Stimulated activated CD8-positive, alpha-beta memory T cell treated with anti-CD3 and anti-CD28 coated beads, Interleukin-7, amount 100 ng/mL, for 4 hours (primary cell): ENCODE results near the gene CDC42SE2.
"Not testable (repeated sequence)": the region's sequence is repeated elsewhere in the genome, so short reads cannot be mapped to it uniquely, and the experiment has no call there.

ENCODE experiments used
- DNase-seq, 2 donors: peaks; one replicate each; pipeline ENCODE4 v3.0.0-alpha.2; 2020; ENCODE audit warnings: low read depth in 2 of 2

The CDC42SE2 gene

DNA sequence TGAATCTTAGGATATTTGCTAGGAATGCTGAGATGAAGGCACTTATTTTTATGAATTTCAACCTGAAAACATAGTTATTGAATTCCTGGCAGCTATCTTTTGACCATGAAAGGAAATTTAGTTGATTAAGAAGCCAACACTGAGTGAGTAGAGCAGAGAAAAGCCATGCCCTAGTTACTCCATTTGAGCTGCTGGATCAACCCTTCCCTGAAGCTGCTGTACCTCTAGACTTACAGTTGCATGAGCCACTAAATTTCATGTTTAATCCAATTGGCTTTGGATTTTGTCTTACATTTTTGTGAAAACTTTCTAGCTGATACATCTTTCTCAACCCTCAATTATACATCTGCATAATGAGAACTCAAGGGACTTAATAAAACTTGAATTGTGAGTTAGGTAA lies 54.6 kb downstream of the CDC42SE2 start:
- no peak for DNase-seq

DNA sequence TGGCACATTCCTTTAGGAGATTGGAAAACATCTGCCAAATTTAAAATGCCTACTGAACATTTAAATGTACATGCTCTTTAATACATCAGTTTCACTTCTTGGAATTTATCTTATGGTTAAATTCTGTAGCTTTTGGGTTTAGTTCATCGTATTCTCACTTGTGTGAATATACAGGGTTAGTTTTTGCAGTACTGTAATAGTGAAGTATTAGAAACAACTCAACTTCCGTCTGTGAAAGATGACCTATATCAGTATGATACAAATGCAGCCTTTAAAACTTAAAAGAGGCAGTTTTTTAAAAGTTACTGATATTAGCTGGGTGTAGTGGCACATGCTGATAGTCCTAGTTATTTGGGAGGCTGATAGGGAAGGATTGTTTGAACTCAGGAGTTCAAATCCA lies 57.2 kb downstream of the CDC42SE2 start:
- DNase-seq, result no peak

DNA sequence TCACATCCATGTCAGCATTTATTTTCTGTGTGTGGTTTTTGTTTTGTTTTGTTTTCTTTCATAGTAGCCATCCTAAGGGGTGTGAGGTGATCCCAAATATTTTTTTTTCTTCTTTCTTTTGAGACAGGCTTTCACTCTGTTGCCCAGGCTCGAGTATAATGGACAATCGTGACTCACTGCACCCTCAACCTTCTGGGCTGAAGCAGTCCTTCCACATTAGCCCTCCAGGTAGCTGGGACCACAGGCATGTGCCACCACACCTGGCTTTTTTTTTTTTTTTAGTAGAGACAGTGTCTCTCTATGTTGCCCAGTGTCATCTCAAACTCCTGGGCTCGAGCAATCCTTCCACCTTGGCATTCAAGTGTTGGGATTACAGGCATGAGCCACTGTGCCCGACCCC lies 59.1 kb downstream of the CDC42SE2 start:
- no peak for DNase-seq

DNA sequence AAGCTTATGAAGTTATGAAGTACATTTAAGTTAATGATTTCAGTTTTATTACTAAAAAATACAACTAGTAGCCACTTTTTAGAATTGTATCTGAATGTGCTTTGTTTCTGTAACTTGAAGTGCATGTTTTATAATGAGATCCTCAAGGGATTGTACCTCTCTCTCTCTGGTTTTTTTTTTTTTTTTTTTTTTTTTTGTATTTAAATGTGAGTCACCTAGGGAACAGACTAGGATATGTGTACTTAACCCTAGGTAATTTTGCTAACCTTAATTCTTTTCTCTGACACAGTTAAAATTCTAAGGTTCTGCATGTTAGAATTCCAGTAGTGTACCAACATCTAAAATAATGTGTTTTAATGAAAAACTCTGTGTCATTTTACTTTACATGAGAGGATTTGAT lies 59.5 kb downstream of the CDC42SE2 start:
- DNase-seq, result no peak

DNA sequence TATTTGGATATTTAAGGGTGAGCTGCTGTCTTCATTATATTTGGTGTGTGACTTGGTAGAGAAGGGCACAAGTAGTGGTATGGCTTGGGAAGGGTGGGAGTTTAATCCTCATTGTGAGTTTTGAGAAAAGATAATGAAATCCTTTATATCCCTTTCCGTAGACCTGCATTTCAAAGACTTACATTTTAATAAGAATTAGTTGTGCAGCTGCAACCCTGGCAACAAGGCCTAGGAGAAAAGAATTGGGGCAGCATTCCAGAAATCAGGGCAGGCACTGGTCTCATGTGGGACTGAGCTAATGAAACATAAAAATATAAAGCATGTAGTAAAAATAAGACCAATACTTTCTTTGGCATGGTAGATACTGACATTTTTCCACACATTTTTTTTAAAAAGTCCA lies 60.5 kb downstream of the CDC42SE2 start:
- DNase-seq, result no peak

DNA sequence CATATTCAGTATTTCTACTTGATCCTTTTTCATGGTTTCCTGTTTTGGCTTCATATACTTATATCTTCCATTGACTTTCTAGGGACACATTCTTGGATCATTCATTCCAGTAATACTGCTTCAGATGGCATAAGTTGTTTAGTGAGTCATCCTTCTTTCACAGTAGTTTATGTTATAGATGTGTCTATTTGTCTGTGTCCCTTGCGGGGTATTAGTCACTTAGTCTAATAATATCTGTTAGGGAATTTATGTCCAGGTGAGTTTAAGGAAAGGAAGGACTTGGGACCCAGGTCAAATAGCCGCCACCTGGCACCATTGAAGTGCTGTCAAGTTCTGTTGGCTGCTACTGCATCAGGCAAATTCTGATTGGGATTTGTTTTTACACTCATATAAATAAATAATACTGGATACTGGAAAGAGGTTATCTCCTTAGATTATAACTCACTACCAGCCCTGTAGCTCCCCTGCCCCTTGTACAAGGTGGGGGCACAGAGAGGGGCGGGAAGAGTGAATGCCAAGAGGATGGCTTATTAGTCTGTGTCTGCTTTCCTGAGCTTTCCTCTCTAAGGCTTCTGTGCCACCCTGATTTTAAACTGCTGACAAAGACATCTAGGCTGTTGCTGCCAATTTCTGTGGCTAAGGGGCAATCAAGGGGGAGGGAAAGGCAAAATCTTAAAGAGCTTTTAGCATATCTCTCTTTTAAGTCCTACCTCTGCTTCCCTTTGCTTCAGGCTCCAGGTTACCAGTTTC lies 64.9 kb downstream of the CDC42SE2 start:
- no peak for DNase-seq

DNA sequence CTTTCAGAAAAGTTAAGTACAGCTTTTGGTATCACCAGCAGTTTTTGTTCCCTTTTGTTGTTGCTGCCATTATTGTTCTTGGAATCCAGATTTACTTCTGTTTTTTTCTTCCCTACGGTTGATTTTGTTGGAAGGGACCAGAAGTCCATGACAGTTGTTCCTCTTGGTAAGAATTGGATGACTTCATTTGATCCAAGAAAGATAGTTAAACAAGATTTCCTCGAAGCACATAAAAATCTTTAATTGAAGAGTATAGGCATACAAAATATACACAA lies 65.4 kb downstream of the CDC42SE2 start:
- DNase-seq, result no peak

DNA sequence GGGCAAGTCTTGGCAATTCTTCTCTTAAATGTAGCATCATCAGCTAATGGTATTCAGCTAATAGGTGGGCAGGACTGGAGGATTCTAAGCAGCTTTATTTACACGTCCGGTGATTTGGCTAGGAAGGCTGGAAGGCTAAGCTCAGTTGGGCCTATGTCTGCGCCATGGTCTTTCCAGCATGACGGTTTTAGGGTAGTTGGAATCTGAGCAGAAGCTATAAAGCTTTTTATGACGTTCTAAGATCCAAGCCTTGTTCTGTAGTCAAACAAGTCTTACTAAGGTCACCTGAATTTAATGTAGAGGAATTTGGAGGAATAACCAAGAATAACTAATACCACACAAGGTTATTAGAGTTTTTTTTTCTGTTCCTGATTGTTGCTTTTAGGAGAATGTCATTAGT lies 66.2 kb downstream of the CDC42SE2 start:
- DNase-seq, result no peak

DNA sequence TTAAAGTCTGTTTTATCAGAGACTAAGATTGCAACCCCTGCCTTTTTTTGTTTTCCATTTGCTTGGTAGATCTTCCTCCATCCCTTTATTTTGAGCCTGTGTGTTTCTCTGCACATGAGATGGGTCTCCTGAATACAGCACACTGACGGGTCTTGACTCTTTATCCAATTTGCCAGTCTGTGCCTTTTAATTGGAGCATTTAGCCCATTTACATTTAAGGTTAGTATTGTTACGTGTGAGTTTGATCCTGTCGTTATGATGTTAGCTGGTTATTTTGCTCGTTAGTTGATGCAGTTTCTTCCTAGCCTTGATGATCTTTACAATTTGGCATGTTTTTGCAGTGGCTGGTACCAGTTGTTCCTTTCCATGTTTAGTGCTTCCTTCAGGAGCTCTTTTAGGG lies 71.9 kb downstream of the CDC42SE2 start:
- DNase-seq, result not testable (repeated sequence)

DNA sequence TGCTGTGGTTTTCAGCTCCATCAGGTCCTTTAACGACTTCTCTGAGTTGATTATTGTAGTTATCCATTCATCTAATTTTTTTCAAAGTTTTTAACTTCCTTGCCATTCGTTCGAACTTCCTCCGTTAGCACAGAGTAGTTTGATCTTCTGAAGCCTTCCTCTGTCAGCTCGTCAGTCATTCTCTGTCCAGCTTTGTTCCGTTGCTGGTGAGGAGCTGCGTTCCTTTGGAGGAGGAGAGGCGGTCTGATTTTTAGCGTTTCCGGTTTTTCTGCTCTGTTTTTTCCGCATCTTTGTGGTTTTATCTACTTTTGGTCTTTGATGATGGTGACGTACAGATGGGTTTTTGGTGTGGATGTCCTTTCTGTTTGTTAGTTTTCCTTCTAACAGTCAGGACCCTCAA lies 72.9 kb downstream of the CDC42SE2 start:
- DNase-seq, result not testable (repeated sequence)

DNA sequence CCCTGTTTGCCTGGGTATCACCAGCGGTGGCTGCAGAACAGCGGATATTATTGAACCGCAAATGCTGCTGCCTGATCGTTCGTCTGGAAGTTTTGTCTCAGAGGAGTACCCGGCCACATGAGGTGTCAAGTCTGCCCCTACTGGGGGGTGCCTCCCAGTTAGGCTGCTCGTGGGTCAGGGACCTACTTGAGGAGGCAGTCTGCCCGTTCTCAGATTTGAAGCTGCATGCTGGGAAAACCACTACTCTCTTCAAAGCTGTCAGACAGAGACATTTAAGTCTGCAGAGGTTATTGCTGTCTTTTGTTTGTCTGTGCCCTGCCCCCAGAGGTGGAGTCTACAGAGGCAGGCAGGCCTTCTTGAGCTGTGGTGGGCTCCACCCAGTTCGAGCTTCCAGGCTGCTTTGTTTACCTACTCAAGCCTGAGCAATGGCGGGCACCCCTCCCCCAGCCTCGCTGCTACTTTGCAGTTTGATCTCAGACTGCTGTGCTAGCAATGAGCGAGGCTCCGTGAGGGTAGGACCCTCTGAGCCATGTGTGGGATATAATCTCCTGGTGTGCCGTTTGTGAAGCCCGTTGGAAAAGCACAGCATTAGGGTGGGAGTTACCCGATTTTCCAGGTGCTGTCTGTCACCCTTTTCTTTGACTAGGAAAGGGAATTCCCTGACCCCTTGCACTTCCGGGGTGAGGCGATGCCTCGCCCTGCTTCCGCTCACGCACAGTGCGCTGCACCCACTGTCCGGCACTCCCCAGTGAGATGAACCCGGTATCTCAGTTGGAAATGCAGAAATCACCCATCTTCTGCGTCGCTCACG lies 73.6 kb downstream of the CDC42SE2 start:
- not testable (repeated sequence) for DNase-seq

DNA sequence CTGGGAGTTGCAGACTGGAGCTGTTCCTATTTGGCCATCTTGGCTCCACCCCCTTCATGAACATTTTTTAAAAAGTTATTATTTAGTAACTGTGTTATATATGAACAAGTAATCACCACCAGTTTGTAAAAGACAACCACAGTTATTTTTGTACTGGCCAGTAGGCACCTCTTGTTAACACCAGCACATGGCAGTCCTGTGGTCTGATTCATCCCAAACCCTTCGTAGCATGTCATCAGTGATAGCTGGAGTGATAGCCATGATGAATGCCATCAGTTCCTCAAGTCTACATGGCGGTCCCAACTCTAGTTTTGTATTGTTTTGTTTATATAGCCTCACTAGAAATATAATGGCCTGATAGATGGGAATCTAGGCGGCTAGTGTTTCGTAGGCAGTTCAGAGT lies 74.2 kb downstream of the CDC42SE2 start:
- DNase-seq, result no peak

DNA sequence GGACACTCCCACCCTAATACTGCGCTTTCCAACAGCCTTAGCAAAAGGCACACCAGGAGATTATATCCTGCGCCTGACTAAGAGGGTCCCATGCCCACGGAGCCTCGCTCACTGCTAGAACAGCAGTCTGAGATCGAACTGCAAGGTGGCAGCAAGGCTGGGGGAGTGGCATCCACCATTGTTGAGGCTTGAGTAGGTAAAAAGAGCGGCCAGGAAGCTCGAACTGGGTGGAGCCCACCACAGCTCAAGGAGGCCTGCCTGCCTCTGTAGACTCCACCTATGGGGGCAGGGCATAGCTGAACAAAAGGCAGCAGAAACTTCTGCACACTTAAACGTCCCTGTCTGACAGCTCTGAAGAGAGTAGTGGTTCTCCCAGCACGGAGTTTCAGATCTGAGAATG lies 80.4 kb downstream of the CDC42SE2 start:
- not testable (repeated sequence) for DNase-seq

DNA sequence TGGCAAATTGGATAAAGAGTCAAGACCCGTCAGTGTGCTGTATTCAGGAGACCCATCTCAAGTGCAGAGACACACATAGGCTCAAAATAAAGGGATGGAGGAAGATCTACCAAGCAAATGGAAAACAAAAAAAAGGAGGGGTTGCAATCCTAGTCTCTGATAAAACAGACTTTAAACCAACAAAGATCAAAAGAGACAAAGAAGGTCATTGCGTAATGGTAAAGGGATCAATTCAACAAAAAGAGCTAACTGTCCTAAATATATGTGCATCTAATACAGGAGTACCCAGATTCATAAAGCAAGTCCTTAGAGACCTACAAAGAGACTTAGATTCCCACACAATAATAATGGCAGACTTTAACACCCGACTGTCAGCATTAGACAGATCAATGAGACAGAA lies 82.4 kb downstream of the CDC42SE2 start:
- DNase-seq, result not testable (repeated sequence)

DNA sequence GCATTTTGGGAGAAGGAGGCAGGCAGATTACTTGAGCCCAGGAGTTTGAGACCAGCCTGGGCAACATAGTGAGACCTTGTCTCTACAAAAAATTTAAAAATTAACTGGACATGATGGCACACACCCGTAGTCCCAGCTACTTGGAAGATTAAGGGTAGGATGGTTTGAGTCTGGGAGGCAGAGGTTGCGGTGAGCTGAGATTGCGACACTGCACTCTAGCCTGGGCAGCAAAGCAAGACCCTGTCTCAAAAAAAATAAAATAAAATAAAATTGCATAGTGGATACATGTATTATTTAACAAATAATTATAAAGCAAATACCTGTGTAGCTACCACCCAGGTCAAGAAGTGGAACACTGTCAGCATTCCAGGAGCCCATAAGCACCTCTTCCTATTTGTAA lies 90.1 kb downstream of the CDC42SE2 start:
- DNase-seq, result no peak

DNA sequence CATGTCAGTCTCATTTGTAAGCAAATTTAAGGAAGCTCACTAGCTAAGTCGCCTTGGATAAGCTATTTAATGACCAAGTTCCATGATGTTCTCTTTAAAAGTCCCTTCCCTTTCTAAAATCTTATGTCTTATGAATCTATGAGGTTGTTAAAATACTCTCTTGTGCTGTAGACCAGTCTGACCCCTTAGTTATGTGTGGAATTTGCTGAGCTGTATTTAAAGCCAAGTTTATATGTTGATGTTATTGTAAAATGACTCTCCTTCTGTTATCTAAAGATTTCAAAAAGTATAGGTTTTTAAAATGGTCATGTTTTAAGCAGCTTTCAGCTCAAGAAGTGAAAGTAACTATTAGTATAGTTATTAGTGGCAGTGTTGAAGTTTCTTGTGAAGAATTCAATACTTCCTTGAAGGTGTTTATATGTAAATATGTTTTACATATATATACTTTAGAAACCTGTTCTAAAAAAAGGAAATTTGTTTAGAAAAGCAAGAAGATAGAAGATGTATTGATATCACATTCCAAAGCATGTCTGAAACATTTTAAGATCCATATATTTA lies 92.2 kb downstream of the CDC42SE2 start:
- DNase-seq, result no peak

DNA sequence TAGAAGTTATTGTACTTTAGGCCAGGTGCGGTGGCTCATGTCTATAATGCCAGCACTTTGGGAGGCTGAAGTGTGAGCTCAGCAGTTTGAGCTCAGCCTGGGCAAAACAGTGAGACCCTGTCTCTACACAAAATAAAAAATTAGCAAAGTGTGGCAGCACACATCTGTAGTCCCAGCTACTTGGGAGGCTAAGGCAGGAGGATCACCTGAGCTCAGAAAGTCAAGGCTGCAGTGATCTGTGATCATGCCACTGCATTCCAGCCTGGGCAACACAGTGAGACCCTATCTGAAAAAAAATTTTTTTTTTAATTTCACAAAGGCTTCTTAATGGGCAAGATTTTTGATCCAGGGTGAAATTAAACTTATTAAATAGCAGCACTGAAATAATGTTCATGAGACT lies 92.8 kb downstream of the CDC42SE2 start:
- DNase-seq, result no peak

DNA sequence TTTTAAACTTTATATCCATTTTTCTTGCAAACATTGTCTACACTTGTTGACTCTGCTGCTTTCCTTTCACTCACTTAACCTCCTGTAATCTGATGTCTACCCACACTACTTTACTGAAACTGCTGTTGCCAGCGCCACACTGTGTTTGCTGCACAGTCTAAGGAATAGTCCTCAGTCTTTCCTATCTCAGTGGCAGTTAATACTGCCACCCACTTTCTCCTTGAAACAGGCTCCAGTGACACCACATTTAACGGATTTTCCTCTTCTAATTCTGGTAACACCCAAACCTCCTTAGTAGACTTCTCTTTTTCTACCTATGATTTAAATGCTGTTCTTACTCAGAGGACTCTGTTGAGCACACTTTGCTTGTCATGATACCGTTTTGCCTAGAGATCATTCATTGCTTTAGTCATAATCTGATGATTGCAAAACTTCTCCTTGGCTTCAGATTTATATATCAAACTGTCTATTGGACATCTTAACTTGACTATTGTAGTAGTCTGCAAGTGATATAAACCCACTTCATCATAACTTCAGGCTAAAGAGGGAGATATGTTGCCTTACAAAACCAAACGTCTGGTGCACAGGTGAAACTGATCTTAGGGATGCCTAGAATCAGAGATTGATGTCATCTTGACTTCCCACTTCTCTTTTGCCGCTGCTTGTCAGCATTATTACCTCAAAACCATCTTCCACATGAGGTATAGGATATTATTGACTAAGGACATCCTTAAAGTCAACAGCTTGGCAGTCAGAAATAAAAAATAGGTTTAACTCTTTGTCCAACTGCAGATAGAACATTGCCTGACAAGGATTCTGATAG lies 94.1 kb downstream of the CDC42SE2 start:
- no peak for DNase-seq

DNA sequence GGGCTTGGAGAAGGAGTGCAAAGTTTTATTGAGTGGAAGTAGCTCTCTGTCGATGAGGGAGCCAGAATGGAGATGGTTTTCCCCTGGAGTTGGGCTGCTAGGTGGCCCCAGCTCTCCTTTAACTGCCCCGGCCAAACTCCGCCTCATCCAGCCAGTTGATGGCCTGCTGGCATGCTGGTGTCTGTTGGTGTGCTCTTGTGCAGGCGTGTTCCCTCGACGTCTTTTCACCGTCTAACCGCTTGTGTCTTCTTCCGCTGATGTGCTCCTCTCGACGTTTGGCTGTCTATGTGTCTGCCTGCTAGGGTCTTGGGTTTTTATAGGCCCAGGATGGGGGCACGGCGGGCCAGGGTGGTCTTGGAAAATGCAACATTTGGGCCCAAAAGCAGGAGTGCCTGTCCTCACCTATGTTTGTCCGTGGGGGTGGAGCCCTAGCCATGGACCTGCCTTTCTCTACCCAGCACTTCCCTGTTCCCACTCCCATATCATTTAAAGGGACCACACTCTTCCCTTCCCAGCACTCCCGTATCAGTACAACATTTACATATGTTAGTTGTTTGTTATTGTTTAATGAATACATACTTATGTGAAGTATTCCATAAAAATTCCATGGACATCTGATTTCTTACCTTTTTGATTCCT lies 97.9 kb downstream of the CDC42SE2 start:
- no peak for DNase-seq

DNA sequence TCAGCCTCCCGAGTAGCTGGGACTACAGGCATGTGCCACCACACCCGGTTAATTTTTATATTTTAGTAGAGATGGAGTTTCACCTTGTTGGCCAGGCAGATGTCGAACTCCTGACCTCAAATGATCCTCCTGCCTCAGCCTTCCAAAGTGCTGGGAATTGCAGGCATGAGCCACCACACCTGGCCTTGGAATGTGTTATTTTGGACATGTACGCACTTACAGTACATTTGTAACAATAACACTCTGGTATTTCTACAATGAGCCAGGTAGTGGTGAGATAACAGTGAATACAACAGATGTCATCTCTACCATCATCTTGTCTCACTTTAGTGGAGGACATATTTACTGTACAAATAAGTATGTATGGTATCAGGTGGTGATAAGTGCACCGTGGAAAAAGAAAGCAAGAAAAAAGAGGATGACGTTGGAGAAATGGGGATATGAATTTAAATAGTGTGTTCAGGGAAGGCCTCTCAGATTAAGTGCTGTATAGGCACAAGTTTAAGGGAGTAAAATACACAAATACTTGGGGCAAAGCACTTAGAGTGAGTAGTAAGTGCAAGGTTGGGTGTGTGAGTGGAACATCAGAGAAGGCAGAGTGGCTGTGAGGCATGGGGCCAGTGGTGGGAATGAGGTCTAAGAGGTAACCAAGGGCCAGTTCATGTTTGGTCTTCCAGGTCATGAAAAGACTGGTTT lies 100.1 kb downstream of the CDC42SE2 start:
- DNase-seq, result no peak

DNA sequence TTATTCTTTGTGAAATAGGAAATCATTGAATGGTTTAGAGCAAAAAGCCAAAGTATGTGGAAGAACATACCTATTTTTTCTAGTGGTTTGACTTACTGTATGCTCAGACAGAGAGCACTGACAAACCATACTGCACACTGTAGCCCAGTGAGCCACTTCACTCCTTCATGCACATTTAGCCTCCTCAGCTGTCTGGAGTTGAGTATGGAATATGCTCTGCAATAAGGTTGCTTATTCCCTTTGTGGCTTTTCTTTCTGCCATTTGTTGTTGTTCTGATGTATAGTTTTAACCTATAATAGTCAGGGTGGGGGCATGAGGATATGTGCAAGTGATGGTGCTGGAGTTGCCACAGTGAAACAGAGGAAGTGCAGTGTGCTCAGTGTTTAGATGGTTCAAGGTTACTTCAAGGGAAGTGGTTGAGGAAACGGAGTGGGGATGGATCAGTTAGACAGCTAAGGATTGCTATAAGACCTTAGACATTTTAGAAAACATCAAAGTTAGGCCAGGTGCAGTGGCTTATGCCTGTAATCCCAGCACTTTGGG lies 100.7 kb downstream of the CDC42SE2 start:
- DNase-seq, result no peak
